Left ventricle myocardium inferior (tissue), 1 donor: ENCODE measurements around the gene CEACAM19. TPM values are rescaled to one million over a fixed set of nuclear protein-coding genes. Genes with fewer than 3 reads are reported as not detected.

Experiments
- DNase-seq: peaks from one replicate; pipeline ENCODE4 v3.0.0-alpha.2; 2020
- H3K27ac ChIP-seq: fragments of 200-600 bp; replicated peaks from 2 replicates; pipeline ENCODE4 v1.8.0; 2021
- H3K27me3 ChIP-seq: fragments of 200-600 bp; 2 replicates; pipeline ENCODE4 v1.8.0; 2021; ENCODE audit warnings: low read depth
- H3K36me3 ChIP-seq: fragments of 200-600 bp; 2 replicates; pipeline ENCODE4 v1.8.0; 2021
- H3K4me1 ChIP-seq: fragments of 200-600 bp; 2 replicates; pipeline ENCODE4 v1.8.0; 2021
- H3K4me3 ChIP-seq: fragments of 200-600 bp; 2 replicates; pipeline ENCODE4 v1.8.0; 2021; ENCODE audit warnings: mild to moderate bottlenecking, moderate library complexity
- H3K9me3 ChIP-seq: fragments of 200-600 bp; replicated peaks from 2 replicates; pipeline ENCODE4 v1.8.0; 2021
- CTCF ChIP-seq: fragments of 200-600 bp; IDR thresholded peaks from 2 replicates; pipeline ENCODE4 v1.8.0; 2021; ENCODE audit warnings: antibody characterized with exemption, mild to moderate bottlenecking, borderline replicate concordance
- intact Hi-C: fragments of 100-400 bp; cut with micrococcal nuclease; formaldehyde crosslinking; loops from one replicate; pipeline ENCODE4 v1.11.0; 2022
- total RNA-seq: library from RNA; stranded (reverse); fragmentation: NEBNext Ultra II Directional; extraction: Animal tissue kit (Norgen Biotek cat#: 25700); gene quantifications from one replicate; pipeline ENCODE4 v1.2.1, GENCODE V29; 2021
- donor health status: DM: no; HTN: yes; CAD: no; lungs with severe emphysema.

Gene CEACAM19
- total RNA-seq, 1 donor from 2014 or later, result 2.2 TPM

- no peak for TF ChIP-seq CTCF
- Histone ChIP-seq H3K9me3 (no peaks in the 10 kb centered on the region), H3K27me3 (no peaks in the 10 kb centered on the region), H3K4me1 (peaks cover 19% of the 10 kb centered on the region), H3K27ac (no peak overlapping the region), H3K4me3 (no peak overlapping the region), H3K36me3 (no peaks in the 10 kb centered on the region)
- intact Hi-C loops, result no loop called here
- no peak for DNase-seq
Observed at GRCh38 chr19:44696939-44697669, 25.8 kb downstream of the CEACAM19 start.

DNA sequence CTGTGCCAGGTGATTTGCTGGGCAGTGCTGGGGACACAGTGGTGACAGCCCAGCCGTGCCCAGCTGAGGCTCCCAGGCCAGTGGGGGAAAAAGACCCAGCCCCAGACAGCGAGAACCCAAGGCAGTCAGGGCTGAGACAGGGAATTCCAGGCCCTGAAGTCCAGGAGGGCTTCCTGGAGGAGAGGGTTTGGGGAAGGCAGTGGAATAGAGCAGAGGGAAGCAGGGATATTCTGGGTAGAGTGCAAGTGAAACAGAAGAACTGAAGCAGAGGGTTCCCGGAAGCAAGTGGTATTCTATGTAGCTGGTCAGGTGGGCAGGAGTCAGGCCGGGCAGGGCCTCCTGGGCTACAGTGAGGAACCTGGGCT is 26.4 kb downstream of the CEACAM19 start:
- H3K27me3 ChIP-seq, result no peaks in the 10 kb centered on the region
- intact Hi-C loops, result no loop called here

DNA sequence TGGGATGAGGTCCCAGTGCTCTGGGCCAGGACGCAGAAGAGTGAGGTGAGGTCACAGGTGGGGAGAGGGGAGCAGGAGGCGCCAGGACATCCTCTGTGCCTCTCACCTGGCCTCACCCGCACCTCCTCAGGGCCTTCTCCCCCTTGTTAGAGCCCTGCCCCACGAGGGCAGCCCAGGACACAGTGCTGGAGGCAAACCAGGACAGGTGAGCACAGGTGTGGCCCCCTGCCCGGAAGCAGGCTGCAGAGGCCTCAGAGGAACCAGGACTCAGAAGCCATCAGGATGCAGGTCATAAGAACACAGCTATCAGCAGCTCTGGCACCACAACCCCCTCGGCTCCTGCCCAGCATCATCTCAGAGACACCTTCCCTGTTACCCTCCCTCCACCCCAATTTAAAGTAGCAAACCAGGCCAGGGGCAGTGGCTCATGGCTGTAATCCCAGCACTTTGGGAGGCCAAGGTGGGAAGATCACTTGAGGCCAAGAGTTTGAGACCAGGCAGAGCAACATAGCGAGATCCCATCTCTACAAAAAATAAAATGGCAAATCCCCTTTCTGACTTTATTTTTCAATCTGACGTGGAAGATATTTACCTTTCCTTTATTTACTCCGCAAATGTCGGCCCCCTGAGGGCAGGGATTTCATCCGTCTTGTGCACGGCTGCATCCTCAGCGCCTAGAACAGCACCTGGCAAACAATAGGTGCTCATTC is 27.4 kb downstream of the CEACAM19 start, which contains the start of gene CEACAM16:
Gene CEACAM16 (plus strand): TSS at position 660 of the 710 bp plus-strand sequence. CDS start 2,306 bp downstream, outside the sequence.
- TF ChIP-seq CTCF, result no peak
- DNase-seq, result no peak

More for the DNA sequence above, 26.4 kb downstream of the CEACAM19 start:
- no peaks in the 10 kb centered on the region for H3K36me3 ChIP-seq
- no peak for TF ChIP-seq CTCF
- peaks cover 14% of the 10 kb centered on the region for H3K4me1 ChIP-seq
- DNase-seq, result no peak
- H3K4me3 ChIP-seq, result no peak overlapping the region
- no peaks in the 10 kb centered on the region for H3K9me3 ChIP-seq
- no peak overlapping the region for H3K27ac ChIP-seq

DNA sequence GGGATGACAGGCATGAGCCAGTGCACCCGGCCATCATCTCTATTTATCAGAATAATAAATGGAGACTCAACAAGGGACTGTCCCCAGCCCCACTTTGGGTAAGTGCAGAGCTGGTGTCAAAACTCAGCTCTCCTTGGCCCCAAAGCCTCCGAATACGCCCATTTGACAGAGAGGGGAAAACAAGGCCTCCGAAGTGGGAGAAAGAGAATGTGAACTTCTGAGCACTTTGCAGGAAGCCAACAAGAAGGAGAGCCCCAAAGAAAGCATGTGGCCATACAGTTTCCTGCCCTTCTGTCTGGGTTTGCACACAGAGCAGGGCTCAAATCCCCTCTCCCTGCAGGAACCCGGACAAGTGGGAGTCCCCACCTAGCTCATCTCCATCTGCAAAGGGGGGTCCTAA is 29.3 kb downstream of the CEACAM19 start:
- Histone ChIP-seq H3K9me3 (no peaks in the 10 kb centered on the region), H3K4me1 (no peaks in the 10 kb centered on the region), H3K4me3 (no peak overlapping the region), H3K36me3 (no peaks in the 10 kb centered on the region), H3K27ac (no peak overlapping the region), H3K27me3 (no peaks in the 10 kb centered on the region)
- intact Hi-C loops, result no loop called here
- no peak for DNase-seq
- TF ChIP-seq CTCF, result no peak

More for the DNA sequence above, 27.4 kb downstream of the CEACAM19 start, which contains the start of gene CEACAM16:
- Histone ChIP-seq H3K4me3 (no peak within 1 kb of the TSS), H3K27ac (no peak within 1 kb of the TSS), H3K27me3 (no peaks in the 10 kb centered on the region), H3K36me3 (no peaks in the 10 kb centered on the region), H3K9me3 (no peaks in the 10 kb centered on the region), H3K4me1 (peaks cover 12% of the 10 kb centered on the region)
- intact Hi-C loops, result no loop called here

GRCh38 chr19:44701228-44701627 is 29.9 kb downstream of the CEACAM19 start:
- no peaks in the 10 kb centered on the region for H3K4me1 ChIP-seq
- no peak overlapping the region for H3K4me3 ChIP-seq
- intact Hi-C loops, result no loop called here
- no peaks in the 10 kb centered on the region for H3K9me3 ChIP-seq
- H3K36me3 ChIP-seq, result no peaks in the 10 kb centered on the region
- no peak for DNase-seq
- no peak for TF ChIP-seq CTCF
- H3K27ac ChIP-seq, result no peak overlapping the region
- no peaks in the 10 kb centered on the region for H3K27me3 ChIP-seq
